Measurements from ENCODE around the gene ZC3H6.

GRCh38 chr2:112276954-112277353, 1.6 kb downstream of the ZC3H6 start:
- TF ChIP-seq ZNF768 (tag by site-specific recombination; IDR thresholded peaks at IDR 0.05) (no peak), ZNF184 (tag by site-specific recombination; IDR thresholded peaks at IDR 0.05) (no peak)
- TF ChIP-seq, protein P1, sequence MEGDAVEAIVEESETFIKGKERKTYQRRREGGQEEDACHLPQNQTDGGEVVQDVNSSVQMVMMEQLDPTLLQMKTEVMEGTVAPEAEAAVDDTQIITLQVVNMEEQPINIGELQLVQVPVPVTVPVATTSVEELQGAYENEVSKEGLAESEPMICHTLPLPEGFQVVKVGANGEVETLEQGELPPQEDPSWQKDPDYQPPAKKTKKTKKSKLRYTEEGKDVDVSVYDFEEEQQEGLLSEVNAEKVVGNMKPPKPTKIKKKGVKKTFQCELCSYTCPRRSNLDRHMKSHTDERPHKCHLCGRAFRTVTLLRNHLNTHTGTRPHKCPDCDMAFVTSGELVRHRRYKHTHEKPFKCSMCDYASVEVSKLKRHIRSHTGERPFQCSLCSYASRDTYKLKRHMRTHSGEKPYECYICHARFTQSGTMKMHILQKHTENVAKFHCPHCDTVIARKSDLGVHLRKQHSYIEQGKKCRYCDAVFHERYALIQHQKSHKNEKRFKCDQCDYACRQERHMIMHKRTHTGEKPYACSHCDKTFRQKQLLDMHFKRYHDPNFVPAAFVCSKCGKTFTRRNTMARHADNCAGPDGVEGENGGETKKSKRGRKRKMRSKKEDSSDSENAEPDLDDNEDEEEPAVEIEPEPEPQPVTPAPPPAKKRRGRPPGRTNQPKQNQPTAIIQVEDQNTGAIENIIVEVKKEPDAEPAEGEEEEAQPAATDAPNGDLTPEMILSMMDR (tag by site-specific recombination; IDR thresholded peaks at IDR 0.05) = no peak

Data from HEK293 (cell line).